Mucosa of descending colon (tissue), 3 donors: Measurements from ENCODE around the gene CCDC24. TPM values are rescaled to one million over a fixed set of nuclear protein-coding genes. Genes with fewer than 3 reads are reported as not detected.

Experiments
- ATAC-seq: fragments of 200-7000 bp; cut with Tn5 transposase; one replicate; pipeline ENCODE4 v1.9.1; 2020; ENCODE audit warnings: mild to moderate bottlenecking, moderate library complexity
- DNase-seq, 3 donors: peaks; one replicate each; pipeline ENCODE4 v3.0.0-alpha.2; 2020
- H3K36me3 ChIP-seq: fragments of 200-600 bp; one replicate; pipeline ENCODE4 v1.8.0; 2021; ENCODE audit warnings: low read depth, mild to moderate bottlenecking
- H3K4me1 ChIP-seq: fragments of 200-600 bp; one replicate; pipeline ENCODE4 v1.8.0; 2021; ENCODE audit warnings: low read depth, mild to moderate bottlenecking
- H3K4me3 ChIP-seq: fragments of 200-600 bp; one replicate; pipeline ENCODE4 v1.8.0; 2021; ENCODE audit warnings: mild to moderate bottlenecking
- H3K9me3 ChIP-seq: fragments of 200-600 bp; one replicate; pipeline ENCODE4 v1.8.0; 2021; ENCODE audit warnings: mild to moderate bottlenecking
- intact Hi-C, 2 donors: fragments of 100-400 bp; cut with DNase I in 1 of 2; cut with micrococcal nuclease in 1 of 2; formaldehyde crosslinking; loops; one replicate each; pipeline versions ENCODE4 v1.11.0 to v1.11.1; 2022; cut with DNase I, micrococcal nuclease
- total RNA-seq, 3 donors: library from RNA; stranded (reverse); fragmentation: NEBNext Ultra II Directional in 2 of 3; extraction: Animal tissue kit (Norgen Biotek cat#: 25700) in 2 of 3; gene quantifications; one replicate each; pipeline versions ENCODE4 v1.2.1 to v1.2.4, GENCODE V29; 2021 to 2023
- TF ChIP-seq, protein P1 (sequence below): fragments of 200-600 bp; IDR thresholded peaks from one replicate; pipeline ENCODE4 v1.8.0; 2022; ENCODE audit warnings: antibody characterized with exemption, mild to moderate bottlenecking
- donor health status: DM: no; HTN: no; CAD: no; lungs with moderate emphysema.
- donor health status: DM: no; HTN: no; CAD: no.
- donor health status: DM: no; HTN: yes; CAD: no.

Gene CCDC24
- total RNA-seq, 3 donors from 2014 or later: 13.4 to 19.6 (median 16.9) TPM

DNA sequence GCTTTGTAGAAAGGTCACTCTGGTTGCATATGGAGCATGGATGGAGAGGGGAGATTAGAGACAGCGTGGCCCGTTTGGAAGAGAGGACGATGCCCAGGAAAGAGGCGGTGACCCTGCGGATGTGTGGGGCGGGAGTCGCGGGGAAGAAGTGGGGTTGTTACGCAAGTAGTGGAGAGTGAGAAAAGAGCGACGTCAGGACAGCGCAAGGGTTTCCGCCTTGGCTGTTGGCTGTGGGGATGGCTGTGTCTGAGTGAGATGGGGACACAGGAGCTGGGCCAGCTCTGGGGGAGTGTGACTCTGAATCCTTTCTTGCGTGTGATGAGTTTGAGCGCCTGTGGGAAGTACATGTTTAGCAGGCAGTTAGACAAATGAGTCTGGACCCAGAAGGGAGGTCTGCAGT lies 8.6 kb upstream of the CCDC24 start:
- Histone ChIP-seq H3K4me1 (peaks cover 32% of the 10 kb centered on the region), H3K36me3 (no peaks in the 10 kb centered on the region), H3K9me3 (no peaks in the 10 kb centered on the region), H3K4me3 (no peak overlapping the region)
- ATAC-seq (no peak), DNase-seq (peak in 1 of 3 donors; percentile 53)
- intact Hi-C loops: no loop called here
- TF ChIP-seq, protein P1, sequence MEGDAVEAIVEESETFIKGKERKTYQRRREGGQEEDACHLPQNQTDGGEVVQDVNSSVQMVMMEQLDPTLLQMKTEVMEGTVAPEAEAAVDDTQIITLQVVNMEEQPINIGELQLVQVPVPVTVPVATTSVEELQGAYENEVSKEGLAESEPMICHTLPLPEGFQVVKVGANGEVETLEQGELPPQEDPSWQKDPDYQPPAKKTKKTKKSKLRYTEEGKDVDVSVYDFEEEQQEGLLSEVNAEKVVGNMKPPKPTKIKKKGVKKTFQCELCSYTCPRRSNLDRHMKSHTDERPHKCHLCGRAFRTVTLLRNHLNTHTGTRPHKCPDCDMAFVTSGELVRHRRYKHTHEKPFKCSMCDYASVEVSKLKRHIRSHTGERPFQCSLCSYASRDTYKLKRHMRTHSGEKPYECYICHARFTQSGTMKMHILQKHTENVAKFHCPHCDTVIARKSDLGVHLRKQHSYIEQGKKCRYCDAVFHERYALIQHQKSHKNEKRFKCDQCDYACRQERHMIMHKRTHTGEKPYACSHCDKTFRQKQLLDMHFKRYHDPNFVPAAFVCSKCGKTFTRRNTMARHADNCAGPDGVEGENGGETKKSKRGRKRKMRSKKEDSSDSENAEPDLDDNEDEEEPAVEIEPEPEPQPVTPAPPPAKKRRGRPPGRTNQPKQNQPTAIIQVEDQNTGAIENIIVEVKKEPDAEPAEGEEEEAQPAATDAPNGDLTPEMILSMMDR: no peak

DNA sequence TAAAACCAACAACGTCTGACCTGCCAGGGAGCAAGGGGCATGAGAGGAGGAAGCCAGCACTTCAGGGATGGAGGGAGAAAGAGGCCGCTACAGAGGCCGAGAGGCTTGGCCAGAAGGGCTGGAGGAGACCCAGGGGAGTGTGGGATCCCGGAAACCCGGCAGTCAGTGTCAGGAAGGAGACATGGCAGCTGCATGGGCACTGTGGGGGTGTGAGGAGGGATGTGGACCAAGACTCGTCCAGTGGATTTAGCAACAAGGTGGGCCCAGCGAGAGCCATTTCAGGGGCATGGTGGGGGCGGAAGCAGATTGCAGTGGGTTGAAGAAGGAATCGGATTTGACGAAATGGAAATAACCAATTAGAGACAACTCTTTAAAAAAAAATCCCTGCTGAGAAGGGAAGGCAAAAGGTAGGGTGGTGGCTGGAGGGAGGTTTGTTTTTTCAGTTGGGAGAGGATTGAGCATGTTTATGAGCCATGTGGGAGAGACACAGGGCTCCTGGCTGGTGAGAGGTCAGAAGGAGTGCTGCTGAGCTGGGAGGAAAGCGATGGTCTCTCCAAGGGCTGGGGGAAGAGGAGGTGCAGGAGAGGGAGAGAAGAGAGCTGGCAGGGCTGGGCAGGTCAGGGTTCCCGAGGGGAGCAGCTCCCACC lies 8.0 kb upstream of the CCDC24 start:
- H3K9me3 ChIP-seq: no peaks in the 10 kb centered on the region
- peaks cover 27% of the 10 kb centered on the region for H3K4me1 ChIP-seq
- DNase-seq (peak in 1 of 3 donors; percentile 44), ATAC-seq (no peak)
- no peaks in the 10 kb centered on the region for H3K36me3 ChIP-seq
- no peak overlapping the region for H3K4me3 ChIP-seq
- TF ChIP-seq, protein P1: no peak
- intact Hi-C loops: no loop called here

DNA sequence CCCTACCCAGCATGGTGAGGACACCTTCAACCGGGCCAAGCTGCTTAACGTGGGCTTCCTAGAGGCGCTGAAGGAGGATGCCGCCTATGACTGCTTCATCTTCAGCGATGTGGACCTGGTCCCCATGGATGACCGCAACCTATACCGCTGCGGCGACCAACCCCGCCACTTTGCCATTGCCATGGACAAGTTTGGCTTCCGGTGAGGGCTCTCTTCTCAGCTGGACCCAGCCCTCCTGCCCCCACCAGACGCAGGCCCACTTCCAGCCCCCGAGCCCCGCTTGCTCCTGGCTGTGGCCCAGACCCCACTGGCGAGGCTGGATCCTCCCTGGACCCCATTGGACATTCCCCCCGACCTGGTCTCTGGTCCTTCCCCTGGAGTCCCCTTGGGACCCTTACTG lies 6.5 kb upstream of the CCDC24 start:
- DNase-seq: no peak
- Histone ChIP-seq H3K36me3 (no peaks in the 10 kb centered on the region), H3K4me3 (no peak overlapping the region), H3K9me3 (no peaks in the 10 kb centered on the region), H3K4me1 (peaks cover 22% of the 10 kb centered on the region)
- ATAC-seq: no peak
- intact Hi-C loops: no loop called here
- TF ChIP-seq, protein P1: no peak

DNA sequence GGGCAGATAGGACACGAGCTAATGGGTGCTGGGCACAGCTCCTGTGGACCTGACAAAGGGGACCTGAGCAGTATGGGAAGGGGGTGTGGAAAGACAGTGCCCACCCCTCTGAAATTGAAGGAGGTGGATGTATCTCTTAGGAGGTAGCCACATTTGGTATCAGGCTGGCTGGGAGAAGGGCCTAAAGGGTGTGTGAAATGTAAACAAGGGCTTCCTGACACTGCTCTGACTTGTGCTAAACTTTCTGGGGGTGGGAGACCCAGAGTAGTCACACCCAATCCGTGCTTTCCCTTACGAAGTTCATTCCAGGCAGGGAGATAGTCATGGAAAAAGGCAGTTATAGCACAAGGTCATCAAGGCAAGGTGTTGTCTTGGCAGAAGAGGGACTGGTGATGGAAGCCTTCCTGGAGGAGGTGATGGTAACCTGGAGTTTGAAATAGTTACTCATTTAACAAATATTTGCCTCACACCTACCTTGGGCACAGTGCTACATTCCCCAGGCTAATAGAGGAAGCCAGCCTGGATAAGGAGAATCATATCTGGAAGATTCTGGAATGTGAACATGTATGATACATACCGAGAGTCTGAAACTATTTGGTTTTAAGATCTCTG lies 5.3 kb upstream of the CCDC24 start:
- Histone ChIP-seq H3K4me1 (peaks cover 17% of the 10 kb centered on the region), H3K36me3 (no peaks in the 10 kb centered on the region), H3K9me3 (no peaks in the 10 kb centered on the region), H3K4me3 (no peak overlapping the region)
- intact Hi-C loops: no loop called here
- ATAC-seq (peak; percentile 4), DNase-seq (no peak)
- TF ChIP-seq, protein P1: no peak

DNA sequence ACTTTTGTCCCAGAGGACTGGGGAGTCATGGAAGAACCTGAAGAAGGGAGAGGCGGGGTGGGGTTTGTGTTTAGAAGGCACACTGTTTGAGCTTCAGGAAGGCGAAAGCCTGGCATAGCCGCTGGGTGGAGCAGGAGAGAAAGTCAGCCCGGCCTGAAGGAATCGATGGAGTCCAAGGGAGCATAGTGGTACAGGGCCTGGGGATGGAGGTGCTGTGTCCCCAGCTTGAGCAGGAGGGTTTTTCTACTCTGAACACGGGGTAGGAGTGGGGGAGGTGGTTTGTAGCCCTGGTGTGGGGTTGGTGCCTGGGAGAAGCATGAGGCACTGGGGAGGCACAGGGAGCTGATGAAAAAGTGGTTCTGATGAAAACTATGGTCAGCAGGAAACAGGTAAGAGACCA lies 4.7 kb upstream of the CCDC24 start:
- ATAC-seq (peak; percentile 56), DNase-seq (peak; percentile 52 to 69 (median 67))
- H3K4me3 ChIP-seq: no peak overlapping the region
- intact Hi-C loops: no loop called here
- TF ChIP-seq, protein P1: no peak
- H3K9me3 ChIP-seq: no peaks in the 10 kb centered on the region
- H3K4me1 ChIP-seq: peaks cover 13% of the 10 kb centered on the region
- no peaks in the 10 kb centered on the region for H3K36me3 ChIP-seq
